Fibroblast of the aortic adventitia (primary cell): ENCODE measurements around the gene SH3D19. TPM values are rescaled to one million over a fixed set of nuclear protein-coding genes. Genes with fewer than 3 reads are reported as not detected.

Experiments used
- DNase-seq: peaks from one replicate; pipeline ENCODE4 v3.0.0-alpha.2; 2010; ENCODE audit warnings: low read depth
- H3K4me3 ChIP-seq: 2 replicates; pipeline ENCODE4 v1.5.1; 2011; ENCODE audit warnings: low read depth, mild to moderate bottlenecking, control low read depth, low read length, moderate library complexity
- total RNA-seq: library from RNA; depleted of rRNA; stranded (reverse); fragments of >200 nt; gene quantifications from 2 replicates; pipeline ENCODE4 v1.2.3, GENCODE V29; 2012; ENCODE audit warnings: low replicate concordance
- TF ChIP-seq, protein P1 (sequence below): IDR thresholded peaks from 2 replicates; pipeline ENCODE4 v1.5.1; 2011; ENCODE audit warnings: mild to moderate bottlenecking, low read length, control low read depth, inconsistent platforms; ENCODE audit not compliant: insufficient read depth

The SH3D19 gene
- total RNA-seq, 1 donor, result 95.9 TPM

DNA sequence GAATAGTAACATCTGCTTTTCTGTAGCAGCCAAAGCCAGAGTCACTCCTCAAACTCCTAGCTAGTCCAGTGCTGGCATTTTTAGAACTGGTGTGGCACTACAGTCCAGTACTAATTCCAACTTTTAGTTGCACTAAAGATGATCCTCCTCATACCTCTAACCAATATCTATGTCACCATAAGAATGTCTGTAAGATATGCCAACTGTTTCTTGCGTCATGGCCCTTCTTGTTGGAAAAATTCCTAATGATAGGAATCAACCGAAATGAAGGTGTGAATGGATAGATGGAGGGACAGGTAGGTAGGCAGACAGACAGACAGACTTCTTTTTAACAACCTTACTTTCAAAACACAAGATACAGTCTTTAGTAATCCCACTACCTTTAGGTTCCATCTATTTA lies 123.0 kb downstream of the SH3D19 start:
- TF ChIP-seq, protein P1, sequence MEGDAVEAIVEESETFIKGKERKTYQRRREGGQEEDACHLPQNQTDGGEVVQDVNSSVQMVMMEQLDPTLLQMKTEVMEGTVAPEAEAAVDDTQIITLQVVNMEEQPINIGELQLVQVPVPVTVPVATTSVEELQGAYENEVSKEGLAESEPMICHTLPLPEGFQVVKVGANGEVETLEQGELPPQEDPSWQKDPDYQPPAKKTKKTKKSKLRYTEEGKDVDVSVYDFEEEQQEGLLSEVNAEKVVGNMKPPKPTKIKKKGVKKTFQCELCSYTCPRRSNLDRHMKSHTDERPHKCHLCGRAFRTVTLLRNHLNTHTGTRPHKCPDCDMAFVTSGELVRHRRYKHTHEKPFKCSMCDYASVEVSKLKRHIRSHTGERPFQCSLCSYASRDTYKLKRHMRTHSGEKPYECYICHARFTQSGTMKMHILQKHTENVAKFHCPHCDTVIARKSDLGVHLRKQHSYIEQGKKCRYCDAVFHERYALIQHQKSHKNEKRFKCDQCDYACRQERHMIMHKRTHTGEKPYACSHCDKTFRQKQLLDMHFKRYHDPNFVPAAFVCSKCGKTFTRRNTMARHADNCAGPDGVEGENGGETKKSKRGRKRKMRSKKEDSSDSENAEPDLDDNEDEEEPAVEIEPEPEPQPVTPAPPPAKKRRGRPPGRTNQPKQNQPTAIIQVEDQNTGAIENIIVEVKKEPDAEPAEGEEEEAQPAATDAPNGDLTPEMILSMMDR, result no peak
- DNase-seq, result no peak
- H3K4me3 ChIP-seq, result no peak overlapping the region

DNA sequence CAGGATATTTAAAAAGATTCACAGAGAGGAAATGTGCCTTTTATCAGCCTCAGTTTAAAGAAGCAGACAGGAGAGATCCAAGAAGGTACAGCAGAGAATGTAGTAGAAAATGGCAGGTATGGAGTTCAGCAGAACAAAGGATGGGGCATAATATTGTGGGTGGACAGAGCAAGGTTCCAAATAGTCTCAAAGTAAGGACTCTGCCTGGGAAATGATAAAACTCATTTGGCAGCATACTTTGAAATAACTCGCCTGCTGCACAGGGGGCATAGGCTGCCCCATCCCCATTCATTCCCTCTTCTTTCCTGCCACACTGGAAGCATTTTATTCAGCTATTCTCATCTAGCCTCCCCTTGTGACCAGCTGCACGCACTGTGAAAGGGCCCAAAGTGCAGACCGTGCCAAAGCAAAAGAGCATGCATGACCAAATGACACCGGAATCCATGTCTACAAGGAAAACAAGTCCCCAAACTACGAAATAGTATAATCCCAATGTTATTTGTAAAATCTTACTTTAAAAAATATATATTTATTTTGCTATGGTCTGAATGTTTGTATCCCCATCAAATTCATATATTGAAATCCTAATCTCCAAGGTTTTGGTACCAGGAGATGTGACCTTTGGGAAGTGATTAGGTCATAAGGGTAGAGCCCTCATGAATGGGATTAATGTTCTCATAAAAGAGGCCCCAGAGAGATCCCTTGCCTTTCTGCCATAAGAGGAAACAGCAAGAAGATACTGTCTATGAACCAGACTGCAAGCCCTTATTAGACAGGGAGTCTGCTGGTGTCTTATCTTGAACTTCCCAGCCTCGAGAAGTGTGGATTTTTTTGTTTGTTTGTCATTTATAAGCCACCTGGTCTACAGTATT lies 125.8 kb downstream of the SH3D19 start:
- H3K4me3 ChIP-seq, result no peak overlapping the region
- no peak for DNase-seq
- TF ChIP-seq, protein P1, result no peak

DNA sequence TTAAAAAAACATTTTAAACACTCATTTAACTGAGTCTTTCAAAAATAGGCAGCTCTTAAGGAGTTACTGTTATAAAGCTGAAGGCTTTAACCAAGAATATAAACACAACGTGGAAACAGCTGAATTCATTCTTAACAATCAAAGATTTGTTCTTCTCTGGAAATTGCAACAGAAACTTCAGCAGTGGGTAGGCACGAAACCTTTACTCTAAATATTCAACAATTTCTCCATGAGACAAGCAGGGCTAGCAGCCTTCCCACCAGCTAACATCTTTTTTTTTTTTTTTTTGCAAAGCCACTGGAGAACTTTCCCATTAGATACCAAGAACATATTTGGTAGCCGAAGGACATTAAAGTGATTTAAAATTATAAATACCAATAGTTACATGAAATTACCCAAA lies 126.7 kb downstream of the SH3D19 start:
- DNase-seq, result peak; percentile 53
- H3K4me3 ChIP-seq, result no peak overlapping the region
- TF ChIP-seq, protein P1, result no peak

DNA sequence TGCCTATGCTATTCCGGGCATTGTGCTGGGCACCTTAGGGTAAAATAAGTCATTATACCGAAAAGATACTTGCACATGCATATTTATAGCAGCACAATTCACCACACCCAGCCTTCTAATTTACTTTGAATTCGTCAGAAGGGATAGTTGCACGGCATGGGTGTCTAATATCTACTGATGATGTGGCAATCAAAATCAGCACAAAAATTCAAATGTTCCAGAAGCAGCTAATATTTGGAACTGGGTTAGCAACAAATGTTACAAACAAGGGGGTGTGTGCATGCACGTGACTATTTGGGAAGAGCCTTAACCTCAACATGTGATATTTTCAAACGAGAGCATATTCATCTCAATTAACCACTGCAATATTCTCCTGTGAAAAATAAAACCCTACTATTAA lies 128.2 kb downstream of the SH3D19 start:
- H3K4me3 ChIP-seq, result no peak overlapping the region
- peak; percentile 85 for DNase-seq
- TF ChIP-seq, protein P1, result no peak

DNA sequence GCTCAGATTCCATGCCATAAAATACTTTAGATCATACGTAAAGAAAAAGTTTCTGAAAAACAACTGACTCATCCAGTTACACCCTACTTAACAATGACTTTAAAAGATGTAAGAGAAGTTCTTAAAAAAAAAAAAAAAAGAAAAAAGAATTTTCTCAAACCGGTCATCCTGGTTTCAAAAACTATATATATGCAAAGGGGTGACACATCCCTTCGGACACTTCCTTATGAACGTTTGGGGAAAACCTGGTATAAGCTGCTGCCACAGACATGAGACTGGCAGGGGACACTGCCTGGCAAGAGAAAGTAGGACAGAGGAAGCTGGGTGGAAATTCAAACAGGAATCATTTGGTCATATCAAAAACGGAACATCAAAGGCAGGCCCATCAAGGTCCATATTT lies 129.6 kb downstream of the SH3D19 start:
- TF ChIP-seq, protein P1, result no peak
- DNase-seq, result peak; percentile 86
- H3K4me3 ChIP-seq, result peak overlapping the region; percentile 19

DNA sequence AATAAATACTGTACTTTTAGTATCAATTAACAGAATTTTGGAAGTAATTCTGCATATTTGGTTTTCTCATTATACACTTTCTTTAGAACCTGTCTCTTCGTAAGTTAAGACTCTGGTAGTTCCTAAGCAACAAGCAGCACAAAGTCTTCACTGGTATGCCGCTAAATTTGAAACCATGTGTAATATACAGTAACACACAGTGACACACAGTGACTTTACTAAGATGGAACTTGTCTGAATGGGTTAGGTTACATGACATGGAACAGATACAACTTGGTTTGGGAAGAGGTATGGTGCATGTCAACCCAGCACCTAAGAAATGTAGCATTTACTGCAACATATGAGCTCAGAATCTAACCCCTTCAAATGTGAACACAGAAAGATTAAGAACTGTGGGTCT lies 132.0 kb downstream of the SH3D19 start:
- H3K4me3 ChIP-seq, result no peak overlapping the region
- TF ChIP-seq, protein P1, result no peak

More for the DNA sequence above, 132.0 kb downstream of the SH3D19 start:
- no peak for DNase-seq
